Subcutaneous preadipocyte (primary cell): Measurements from ENCODE around the gene SIAE. TPM values are rescaled to one million over a fixed set of nuclear protein-coding genes. Genes with fewer than 3 reads are reported as not detected.

ENCODE experiments used
- small RNA-seq: library from RNA; depleted of rRNA; stranded (forward); fragments of <200 nt; gene quantifications from one replicate; pipeline ENCODE3, GENCODE V24; 2012
- total RNA-seq: library from RNA; depleted of rRNA; stranded (reverse); fragments of >200 nt; gene quantifications from 2 replicates; pipeline ENCODE4 v1.2.3, GENCODE V29; 2012

The SIAE gene, protein sequence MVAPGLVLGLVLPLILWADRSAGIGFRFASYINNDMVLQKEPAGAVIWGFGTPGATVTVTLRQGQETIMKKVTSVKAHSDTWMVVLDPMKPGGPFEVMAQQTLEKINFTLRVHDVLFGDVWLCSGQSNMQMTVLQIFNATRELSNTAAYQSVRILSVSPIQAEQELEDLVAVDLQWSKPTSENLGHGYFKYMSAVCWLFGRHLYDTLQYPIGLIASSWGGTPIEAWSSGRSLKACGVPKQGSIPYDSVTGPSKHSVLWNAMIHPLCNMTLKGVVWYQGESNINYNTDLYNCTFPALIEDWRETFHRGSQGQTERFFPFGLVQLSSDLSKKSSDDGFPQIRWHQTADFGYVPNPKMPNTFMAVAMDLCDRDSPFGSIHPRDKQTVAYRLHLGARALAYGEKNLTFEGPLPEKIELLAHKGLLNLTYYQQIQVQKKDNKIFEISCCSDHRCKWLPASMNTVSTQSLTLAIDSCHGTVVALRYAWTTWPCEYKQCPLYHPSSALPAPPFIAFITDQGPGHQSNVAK
- 7.4 and 10.7 TPM in 2 replicates for total RNA-seq

DNA sequence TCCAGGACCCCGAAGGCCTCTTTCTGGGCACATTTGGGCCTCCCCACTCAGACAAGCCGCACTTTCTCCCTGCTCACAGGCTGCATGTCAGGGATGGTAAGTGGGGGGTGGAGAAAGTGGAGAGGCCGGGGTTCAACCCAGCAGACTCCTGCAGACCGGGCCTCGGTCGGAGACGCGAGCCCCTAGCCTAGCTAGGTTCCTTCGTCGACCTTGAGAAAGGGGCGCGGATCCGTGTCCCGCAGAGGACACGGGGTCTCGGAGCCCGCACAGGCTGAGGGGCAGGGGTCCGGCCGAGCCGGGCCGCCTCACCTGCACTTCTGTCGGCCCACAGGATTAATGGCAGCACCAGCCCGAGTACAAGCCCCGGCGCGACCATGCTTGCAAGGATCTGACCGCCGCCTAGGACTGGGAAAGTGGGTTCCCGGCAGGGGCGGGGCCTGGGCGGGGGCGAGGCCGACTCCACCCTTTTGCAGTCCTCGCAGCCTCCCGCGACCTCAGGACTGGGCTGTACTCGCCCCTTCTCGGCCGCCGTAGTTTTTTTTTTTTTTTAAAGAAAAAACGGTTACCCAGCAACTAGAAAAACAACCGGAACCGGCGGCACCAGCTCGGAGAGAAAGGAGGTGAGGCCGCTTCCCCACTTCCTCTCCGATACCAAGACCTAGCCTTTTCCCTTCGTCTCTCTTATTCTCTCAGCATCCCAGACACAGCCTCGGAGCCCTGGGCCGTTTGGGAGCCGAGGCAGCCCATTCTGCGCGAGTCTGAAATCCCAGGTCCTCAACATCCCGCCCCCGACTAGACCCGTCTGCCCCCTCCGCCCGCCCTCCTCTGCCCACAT, at the start of gene SIAE, which contains the start of gene SPA17:
TSS of gene SIAE (minus strand) at position 407 of the 835 bp plus-strand sequence. CDS start at position 376, 31 bp downstream.
TSS of gene SPA17 (plus strand) at position 572 of the 835 bp plus-strand sequence. CDS start 1,361 bp downstream, outside the sequence.

DNA sequence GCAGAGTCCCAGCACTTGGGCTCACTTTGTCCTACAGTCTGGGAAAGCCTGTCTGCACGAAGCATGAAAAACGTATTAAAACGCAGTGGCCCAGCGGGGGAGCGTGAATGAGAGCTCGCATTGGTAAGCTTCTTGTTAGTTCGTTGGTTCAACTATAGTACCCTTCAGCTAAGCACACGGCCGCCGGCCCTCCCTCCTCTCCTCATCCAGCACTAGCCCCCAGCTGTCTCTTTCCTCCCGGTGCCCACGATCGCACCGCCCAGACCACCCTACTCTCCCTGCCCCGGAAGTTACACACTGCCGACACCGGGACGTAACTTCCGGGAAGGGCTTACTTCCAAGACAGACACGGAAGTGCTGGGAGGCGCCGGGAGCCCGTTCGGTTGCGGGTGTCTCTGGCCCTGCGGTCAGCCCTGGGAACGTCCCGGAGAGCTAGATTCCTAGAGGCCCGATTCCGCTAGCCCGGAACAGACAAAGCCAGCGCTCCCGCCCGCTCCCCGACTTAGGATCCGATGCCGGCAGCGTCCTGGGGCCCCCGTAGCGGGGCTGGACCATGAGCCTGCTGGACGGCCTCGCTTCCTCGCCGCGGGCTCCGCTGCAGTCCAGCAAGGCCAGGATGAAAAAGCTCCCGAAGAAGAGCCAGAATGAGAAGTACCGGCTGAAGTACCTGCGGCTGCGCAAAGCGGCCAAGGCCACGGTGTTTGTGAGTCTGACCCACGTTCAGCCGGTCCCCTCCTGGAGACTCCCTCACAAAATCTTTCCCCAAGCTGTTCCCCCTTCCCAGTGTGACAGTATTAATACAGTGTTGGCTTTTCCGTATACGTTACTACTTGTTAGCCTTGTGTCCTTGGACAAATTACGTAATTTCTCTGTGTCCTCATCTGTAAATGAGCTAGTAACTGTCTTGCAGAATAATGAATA, 50.7 kb downstream of the SIAE start, which contains the start of gene TBRG1:
TSS of gene TBRG1 (plus strand) at position 334 of the 921 bp plus-strand sequence. CDS start at position 554, 220 bp downstream.

GRCh38 chr11:124611064-124611463, 62.5 kb downstream of the SIAE start, which contains the start of gene PANX3:
Gene PANX3, plus strand, starts transcription at chr11:124611428. Its CDS starts 129 bp downstream, at chr11:124611557.

Small RNA genes within 50 kb of the gene (small RNA-seq; reads per million reads assigned to genes)
- gene RNA5SP352 = not detected

Other genes with a start within 250 kb of the SIAE start
- not detected in 2 replicates for gene OR8B4, start 248.9 kb downstream of the SIAE start, total RNA-seq
- gene OR8B8, start 228.0 kb downstream of the SIAE start, total RNA-seq = not detected in 2 replicates
- gene OR8B12, start 130.1 kb downstream of the SIAE start, total RNA-seq = not detected in 2 replicates
- not detected in 2 replicates for gene OR8A1, start 103.7 kb downstream of the SIAE start, total RNA-seq
- gene PANX3, start 62.3 kb downstream of the SIAE start, total RNA-seq = not detected in 2 replicates
- gene TBRG1, start 50.9 kb downstream of the SIAE start, total RNA-seq = 17.6 and 22.7 TPM in 2 replicates
- gene SPA17, start 165 bp upstream of the SIAE start, total RNA-seq = 12.1 and 12.9 TPM in 2 replicates
- 1.4 TPM in 1 of 2 replicates, not detected in the other for gene NRGN, start 66.2 kb upstream of the SIAE start, total RNA-seq
- gene VSIG2, start 78.5 kb upstream of the SIAE start, total RNA-seq = not detected in 2 replicates
- gene ESAM, start 88.6 kb upstream of the SIAE start, total RNA-seq = under 0.01 and 0.39 TPM in 2 replicates
- 6.6 and 11.1 TPM in 2 replicates for gene MSANTD2, start 126.7 kb upstream of the SIAE start, total RNA-seq
- gene ROBO3, start 191.7 kb upstream of the SIAE start, total RNA-seq = 13.2 and 13.7 TPM in 2 replicates
- 7.7 and 26.6 TPM in 2 replicates for gene ROBO4, start 224.1 kb upstream of the SIAE start, total RNA-seq
- gene HEPN1, start 245.5 kb upstream of the SIAE start, total RNA-seq = 0.20 TPM in 1 of 2 replicates, not detected in the other